HepG2 (cell line): ENCODE results near the gene FOXA3. TPM values are rescaled to one million over a fixed set of nuclear protein-coding genes. Genes with fewer than 3 reads are reported as not detected.

Experiments used
- ATAC-seq: fragments of 200-7000 bp; cut with Tn5 transposase; 3 replicates; pipeline ENCODE4 v1.9.1; 2020; ENCODE audit warnings: mild to moderate bottlenecking, moderate library complexity
- BruUV-seq: library from RNA; stranded (reverse); fragments of 400-500 nt; replicated peaks from 2 replicates; lab custom pipeline; 2021; lab: Mats Ljungman, UMichigan
- CTCF ChIA-PET: fragments of 300-600 bp; formaldehyde crosslinking; extraction: SDS; loops from one replicate; lab custom pipeline; 2021; ENCODE audit warnings: low total read pairs, inconsistent platforms, low intra/inter-chr PET ratio; lab: Yijun Ruan, JAX
- POLR2A ChIA-PET: fragments of 350-600 bp; sonication (Branson Sonifier 250); formaldehyde crosslinking; loops from one replicate; lab custom pipeline; 2020; ENCODE audit warnings: antibody characterized with exemption, inconsistent platforms; lab: Yijun Ruan, JAX
- DNase-seq: peaks from one replicate; pipeline ENCODE4 v3.0.0-alpha.2; 2015; ENCODE audit warnings: low spot score
- FAIRE-seq: peaks from 3 replicates; lab custom pipeline; 2011; peaks lifted over from hg19 to GRCh38; lab: Jason Lieb, UNC
- H2AFZ ChIP-seq: one replicate; pipeline ENCODE4 v1.6.1; 2011; ENCODE audit warnings: low read length, inconsistent platforms
- H3K27ac ChIP-seq: fragments of 300-600 bp; 3 replicates; pipeline ENCODE4 v1.8.0; 2011; ENCODE audit warnings: mixed run types, mild to moderate bottlenecking, mixed read lengths, low read length, inconsistent platforms; ENCODE audit not compliant: insufficient read depth; ENCODE audit errors: extremely low read length
- H3K27me3 ChIP-seq, 2 experiments: fragments of 200-600 bp in 1 of 2; 2 replicates in 1 of 2; 3 replicates in 1 of 2; pipeline versions ENCODE4 v1.6.0 to v1.8.0; 2011; ENCODE audit warnings: low read length in 2 of 2, mild to moderate bottlenecking in 2 of 2, moderate library complexity in 2 of 2, inconsistent platforms in 1 of 2; ENCODE audit not compliant: insufficient read depth in 2 of 2, control insufficient read depth in 1 of 2
- H3K36me3 ChIP-seq, 2 experiments: fragments of 200-600 bp in 1 of 2; replicated peaks in 1 of 2; 2 replicates in 1 of 2; 3 replicates in 1 of 2; pipeline versions ENCODE4 v1.5.1 to v1.8.0; 2011; ENCODE audit warnings: low read length in 2 of 2, inconsistent platforms in 1 of 2; ENCODE audit not compliant: insufficient read depth in 2 of 2, control insufficient read depth in 1 of 2
- H3K4me1 ChIP-seq: 2 replicates; pipeline ENCODE4 v1.5.1; 2012; ENCODE audit warnings: low read length, inconsistent platforms; ENCODE audit not compliant: insufficient read depth
- H3K4me2 ChIP-seq: 2 replicates; pipeline ENCODE4 v1.6.0; 2011; ENCODE audit warnings: low read depth, low read length, inconsistent platforms
- H3K4me3 ChIP-seq, 3 experiments: fragments of 200-600 bp in 1 of 3; sonication (generic), shearing (Covaris generic) in 1 of 3; replicated peaks in 1 of 3; 2 replicates each; pipeline ENCODE4 v1.5.1; 2011 to 2016; ENCODE audit warnings: low read length in 3 of 3, inconsistent platforms in 2 of 3, low read depth in 2 of 3, mild to moderate bottlenecking in 2 of 3, control low read depth in 1 of 3, mixed read lengths in 1 of 3; ENCODE audit not compliant: insufficient read depth in 1 of 3
- H3K79me2 ChIP-seq: one replicate; pipeline ENCODE4 v1.6.1; 2011; ENCODE audit warnings: low read length, inconsistent platforms; ENCODE audit not compliant: insufficient read depth
- H3K9ac ChIP-seq: 2 replicates; pipeline ENCODE4 v1.6.0; 2011; ENCODE audit warnings: mild to moderate bottlenecking, low read depth, low read length, inconsistent platforms; ENCODE audit not compliant: insufficient read depth
- H3K9me3 ChIP-seq: 2 replicates; pipeline ENCODE4 v1.5.1; 2012; ENCODE audit warnings: mild to moderate bottlenecking, low read length
- H4K20me1 ChIP-seq: 2 replicates; pipeline ENCODE4 v1.6.0; 2011; ENCODE audit warnings: inconsistent platforms, mild to moderate bottlenecking, low read length, moderate library complexity; ENCODE audit not compliant: insufficient read depth
- BCL6 ChIP-seq: IDR thresholded peaks from 2 replicates; pipeline ENCODE4 v1.6.1; 2016; ENCODE audit warnings: missing genetic modification reagents, missing compliant biosample characterization
- FOXA1 ChIP-seq, 2 experiments: fragments of 450-650 bp in 1 of 2; sonication (generic) in 1 of 2; formaldehyde crosslinking in 1 of 2; IDR thresholded peaks; 2 replicates each; pipeline versions ENCODE4 v1.4.0 to v1.6.1; 2016 to 2020; ENCODE audit warnings: missing genetic modification reagents in 1 of 2
- FOXK1 ChIP-seq: sonication (generic); formaldehyde crosslinking; IDR thresholded peaks from 2 replicates; pipeline ENCODE4 v1.4.0; 2020; ENCODE audit warnings: low read depth, missing genetic modification reagents, borderline replicate concordance
- GATAD2A ChIP-seq: IDR thresholded peaks from 2 replicates; pipeline ENCODE4 v1.6.1; 2016
- GPN1 ChIP-seq: sonication (generic); formaldehyde crosslinking; IDR thresholded peaks from 2 replicates; pipeline ENCODE4 v1.5.1; 2020; ENCODE audit warnings: missing genetic modification reagents, borderline replicate concordance
- NFE2L1 ChIP-seq: sonication (generic); formaldehyde crosslinking; IDR thresholded peaks from 2 replicates; pipeline ENCODE4 v1.4.0; 2020; ENCODE audit warnings: missing genetic modification reagents, mild to moderate bottlenecking, borderline replicate concordance
- SOX13 ChIP-seq, 3 experiments: fragments of 450-650 bp in 1 of 3; sonication (generic) in 1 of 3; formaldehyde crosslinking in 1 of 3; IDR thresholded peaks in 2 of 3; conservative IDR thresholded peaks in 1 of 3; 2 replicates each; pipeline versions ENCODE4 v1.5.0 to v1.6.1; 2016 to 2020; ENCODE audit warnings: antibody characterized with exemption in 1 of 3, mild to moderate bottlenecking in 1 of 3, missing compliant biosample characterization in 1 of 3, missing genetic modification reagents in 1 of 3, moderate library complexity in 1 of 3
- SSRP1 ChIP-seq: IDR thresholded peaks from 2 replicates; pipeline ENCODE4 v1.6.1; 2016; ENCODE audit warnings: control low read depth
- ZFP36L1 ChIP-seq: sonication (generic); formaldehyde crosslinking; IDR thresholded peaks from 2 replicates; pipeline ENCODE4 v1.8.0; 2022; ENCODE audit warnings: mild to moderate bottlenecking, missing genetic modification reagents, moderate library complexity
- ZNF749 ChIP-seq: sonication (generic); formaldehyde crosslinking; IDR thresholded peaks from 2 replicates; pipeline ENCODE4 v1.8.0; 2022; ENCODE audit warnings: mild to moderate bottlenecking, missing genetic modification reagents, moderate library complexity, borderline replicate concordance
- ZSCAN30 ChIP-seq: sonication (generic); formaldehyde crosslinking; IDR thresholded peaks from 2 replicates; pipeline ENCODE4 v1.5.0; 2020; ENCODE audit warnings: mild to moderate bottlenecking, missing genetic modification reagents
- WGBS: methylation state at CpG from one replicate; pipeline ENCODE4 v1.1.6; 2017; ENCODE audit warnings: low lambda C conversion rate; 5-methylcytosine and 5-hydroxymethylcytosine counted together
- in situ Hi-C: cut with HindIII; loops from 2 replicates; pipeline ENCODE4 v1.10.0; 2017; ENCODE audit warnings: low pct_unique_long_range_greater_than_20kb; ENCODE audit not compliant: extremely low pct_ligation_motif_present
- intact Hi-C: fragments of 100-400 bp; cut with micrococcal nuclease; formaldehyde crosslinking; loops from one replicate; pipeline ENCODE4 v1.10.0; 2022; ENCODE audit not compliant: unreplicated experiment
- polyA plus RNA-seq, 8 experiments: library from polyadenylated mRNA; depleted of rRNA in 3 of 8; stranded (reverse) in 7 of 8; unstranded in 1 of 8; fragments of >200 nt; fragmentation: Illumina TruSeq in 4 of 8; extraction: Trizol in 4 of 8; gene quantifications; 2 replicates each; pipeline versions ENCODE4 v1.2.1 to v1.2.3, GENCODE V29; 2011 to 2016; ENCODE audit warnings: low read depth in 4 of 8, missing spikeins in 1 of 8, mixed read lengths in 1 of 8; ENCODE audit not compliant: insufficient read depth in 1 of 8
- total RNA-seq, 5 experiments: library from RNA; depleted of rRNA; stranded (reverse); fragments of >200 nt; fragmentation: Illumina TruSeq; extraction: Trizol; gene quantifications; 2 replicates each; pipeline ENCODE4 v1.2.3, GENCODE V29; 2016; ENCODE audit warnings: low read depth in 1 of 5
- TF ChIP-seq, protein P1 (sequence below): sonication (generic); formaldehyde crosslinking; IDR thresholded peaks from 2 replicates; pipeline ENCODE4 v1.5.1; 2020; ENCODE audit warnings: mild to moderate bottlenecking, missing genetic modification reagents
- TF ChIP-seq, protein P2 (sequence below): sonication (generic); formaldehyde crosslinking; IDR thresholded peaks from 2 replicates; pipeline ENCODE4 v1.9.0; 2021; ENCODE audit warnings: missing genetic modification reagents, borderline replicate concordance
- TF ChIP-seq, protein P3 (sequence below): sonication (generic); formaldehyde crosslinking; IDR thresholded peaks from 2 replicates; pipeline ENCODE4 v1.8.1; 2023; ENCODE audit warnings: mild to moderate bottlenecking, inconsistent platforms, moderate library complexity, missing genetic modification reagents, borderline replicate concordance
- TF ChIP-seq, protein P4 (sequence below): sonication (generic); formaldehyde crosslinking; IDR thresholded peaks from 2 replicates; pipeline ENCODE4 v1.5.0; 2020; ENCODE audit warnings: missing genetic modification reagents

Gene FOXA3
- total and polyA plus RNA-seq, 2 of the 13 experiments (the other 11 are each of a cell fraction or from before 2014, with no cell fraction given) = 29.8 to 47.6 TPM

DNA sequence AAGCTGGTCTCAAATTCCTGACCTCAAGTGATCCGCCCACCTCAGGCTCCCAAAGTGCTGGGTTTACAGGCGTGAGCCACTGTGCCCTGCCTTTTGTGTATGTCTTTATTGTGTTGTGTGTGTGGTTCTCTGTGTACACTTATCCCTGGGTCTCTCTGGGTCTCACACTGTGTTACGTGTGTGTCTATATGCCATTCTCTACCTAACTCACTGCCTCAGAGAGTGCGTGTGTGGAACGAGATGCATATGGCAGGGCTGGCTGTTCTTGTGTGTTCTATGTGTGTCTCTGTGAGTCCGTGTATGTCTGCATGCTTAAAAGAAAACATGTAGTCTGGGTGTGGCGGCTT lies 10.5 kb downstream of the FOXA3 start:
- CTCF ChIA-PET = interaction anchor here (2.2 kb wide), 1 partner anchor 8 kb away, joined by 11 read pairs; no protein-coding TSS in a partner anchor
- 38% methylated on average over 7 of the region's 7 CpGs for WGBS
- H3K9me3 ChIP-seq = no peaks in the 10 kb centered on the region
- TF ChIP-seq, protein P1, sequence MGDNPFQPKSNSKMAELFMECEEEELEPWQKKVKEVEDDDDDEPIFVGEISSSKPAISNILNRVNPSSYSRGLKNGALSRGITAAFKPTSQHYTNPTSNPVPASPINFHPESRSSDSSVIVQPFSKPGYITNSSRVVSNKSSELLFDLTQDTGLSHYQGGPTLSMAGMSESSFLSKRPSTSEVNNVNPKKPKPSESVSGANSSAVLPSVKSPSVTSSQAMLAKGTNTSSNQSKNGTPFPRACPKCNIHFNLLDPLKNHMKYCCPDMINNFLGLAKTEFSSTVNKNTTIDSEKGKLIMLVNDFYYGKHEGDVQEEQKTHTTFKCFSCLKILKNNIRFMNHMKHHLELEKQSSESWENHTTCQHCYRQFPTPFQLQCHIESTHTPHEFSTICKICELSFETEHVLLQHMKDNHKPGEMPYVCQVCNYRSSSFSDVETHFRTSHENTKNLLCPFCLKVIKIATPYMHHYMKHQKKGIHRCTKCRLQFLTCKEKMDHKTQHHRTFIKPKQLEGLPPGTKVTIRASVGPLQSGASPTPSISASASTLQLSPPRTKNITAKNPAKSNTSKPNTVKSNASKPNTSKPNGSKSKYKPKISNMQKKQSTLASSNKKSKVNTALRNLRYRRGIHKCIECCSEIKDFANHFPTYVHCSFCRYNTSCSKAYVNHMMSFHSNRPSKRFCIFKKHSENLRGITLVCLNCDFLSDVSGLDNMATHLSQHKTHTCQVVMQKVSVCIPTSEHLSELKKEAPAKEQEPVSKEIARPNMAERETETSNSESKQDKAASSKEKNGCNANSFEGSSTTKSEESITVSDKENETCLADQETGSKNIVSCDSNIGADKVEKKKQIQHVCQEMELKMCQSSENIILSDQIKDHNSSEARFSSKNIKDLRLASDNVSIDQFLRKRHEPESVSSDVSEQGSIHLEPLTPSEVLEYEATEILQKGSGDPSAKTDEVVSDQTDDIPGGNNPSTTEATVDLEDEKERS (CRISPR knock-in tag) = 0 out of 2 replicates have a peak, but pooled peaks have one; percentile 42
- TF ChIP-seq NFE2L1 (CRISPR knock-in tag) (no peak), ZSCAN30 (CRISPR knock-in tag) (no peak), GATAD2A (CRISPR knock-in tag) (peak; percentile 53), SSRP1 (CRISPR knock-in tag) (no peak; the same call in 1 of the 2 replicates), FOXA1 (IDR thresholded peaks at IDR 0.05) (no peak), FOXA1 (CRISPR knock-in tag; IDR thresholded peaks at IDR 0.05) (peak; percentile 72), GPN1 (no peak), BCL6 (CRISPR knock-in tag) (0 out of 2 replicates have a peak, but pooled peaks have one; percentile 39), ZNF749 (no peak), FOXK1 (peak; percentile 55; the same call in 1 of the 2 replicates), ZFP36L1 (CRISPR knock-in tag) (no peak), SOX13 (IDR thresholded peaks at IDR 0.05) (no peak), SOX13 (CRISPR knock-in tag; conservative IDR thresholded peaks at IDR 0.05 in 1 of 2, IDR thresholded peaks at IDR 0.05 in 1 of 2) (peak in 1 of 2 experiments; percentile 61; a peak in 2 of 4 replicates)
- TF ChIP-seq, protein P2, sequence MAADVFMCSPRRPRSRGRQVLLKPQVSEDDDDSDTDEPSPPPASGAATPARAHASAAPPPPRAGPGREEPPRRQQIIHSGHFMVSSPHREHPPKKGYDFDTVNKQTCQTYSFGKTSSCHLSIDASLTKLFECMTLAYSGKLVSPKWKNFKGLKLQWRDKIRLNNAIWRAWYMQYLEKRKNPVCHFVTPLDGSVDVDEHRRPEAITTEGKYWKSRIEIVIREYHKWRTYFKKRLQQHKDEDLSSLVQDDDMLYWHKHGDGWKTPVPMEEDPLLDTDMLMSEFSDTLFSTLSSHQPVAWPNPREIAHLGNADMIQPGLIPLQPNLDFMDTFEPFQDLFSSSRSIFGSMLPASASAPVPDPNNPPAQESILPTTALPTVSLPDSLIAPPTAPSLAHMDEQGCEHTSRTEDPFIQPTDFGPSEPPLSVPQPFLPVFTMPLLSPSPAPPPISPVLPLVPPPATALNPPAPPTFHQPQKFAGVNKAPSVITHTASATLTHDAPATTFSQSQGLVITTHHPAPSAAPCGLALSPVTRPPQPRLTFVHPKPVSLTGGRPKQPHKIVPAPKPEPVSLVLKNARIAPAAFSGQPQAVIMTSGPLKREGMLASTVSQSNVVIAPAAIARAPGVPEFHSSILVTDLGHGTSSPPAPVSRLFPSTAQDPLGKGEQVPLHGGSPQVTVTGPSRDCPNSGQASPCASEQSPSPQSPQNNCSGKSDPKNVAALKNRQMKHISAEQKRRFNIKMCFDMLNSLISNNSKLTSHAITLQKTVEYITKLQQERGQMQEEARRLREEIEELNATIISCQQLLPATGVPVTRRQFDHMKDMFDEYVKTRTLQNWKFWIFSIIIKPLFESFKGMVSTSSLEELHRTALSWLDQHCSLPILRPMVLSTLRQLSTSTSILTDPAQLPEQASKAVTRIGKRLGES (CRISPR knock-in tag) = no peak
- TF ChIP-seq, protein P3, sequence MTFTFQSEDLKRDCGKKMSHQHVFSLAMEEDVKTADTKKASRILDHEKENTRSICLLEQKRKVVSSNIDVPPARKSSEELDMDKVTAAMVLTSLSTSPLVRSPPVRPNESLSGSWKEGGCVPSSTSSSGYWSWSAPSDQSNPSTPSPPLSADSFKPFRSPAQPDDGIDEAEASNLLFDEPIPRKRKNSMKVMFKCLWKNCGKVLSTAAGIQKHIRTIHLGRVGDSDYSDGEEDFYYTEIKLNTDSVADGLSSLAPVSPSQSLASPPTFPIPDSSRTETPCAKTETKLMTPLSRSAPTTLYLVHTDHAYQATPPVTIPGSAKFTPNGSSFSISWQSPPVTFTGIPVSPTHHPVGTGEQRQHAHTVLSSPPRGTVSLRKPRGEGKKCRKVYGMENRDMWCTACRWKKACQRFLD (CRISPR knock-in tag) = 0 out of 2 replicates have a peak, but pooled peaks have one; percentile 14
- TF ChIP-seq, protein P4, sequence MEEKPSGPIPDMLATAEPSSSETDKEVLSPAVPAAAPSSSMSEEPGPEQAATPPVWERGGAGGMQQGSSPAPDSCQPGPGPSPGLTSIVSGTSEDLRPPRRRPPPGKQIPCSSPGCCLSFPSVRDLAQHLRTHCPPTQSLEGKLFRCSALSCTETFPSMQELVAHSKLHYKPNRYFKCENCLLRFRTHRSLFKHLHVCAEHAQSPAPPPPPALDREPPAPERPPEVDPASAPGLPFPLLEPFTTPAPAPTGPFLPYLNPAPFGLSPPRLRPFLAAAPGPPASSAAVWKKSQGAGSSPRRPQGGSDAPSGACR = no peak

More for the DNA sequence above, 10.5 kb downstream of the FOXA3 start:
- ATAC-seq (no peak), FAIRE-seq (peak; percentile 63), DNase-seq (peak; percentile 54)
- POLR2A ChIA-PET = interaction anchor here (1.2 to 13.2 kb wide), 4 partner anchors 9 to 105 kb away, joined by 5 to 388 read pairs (median 40); partner anchors contain the start of genes FOXA3, IRF2BP1, MYPOP and SYMPK
- H3K9ac ChIP-seq = peak overlapping the region; percentile 78
- peak overlapping the region; percentile 94 for H3K27ac ChIP-seq
- intact Hi-C loops (loop anchor here (1.0 kb wide), 1 partner anchor 11 kb away; the partner anchor contains the start of gene SYMPK), in situ Hi-C loops (no loop called here)
- peaks cover 87% of the 10 kb centered on the region for H3K4me1 ChIP-seq
- peak overlapping the region; percentile 90 for H3K4me2 ChIP-seq
- H4K20me1 ChIP-seq = no peaks in the 10 kb centered on the region
- H3K27me3 ChIP-seq = no peaks in the 10 kb centered on the region
- BruUV-seq = no TSS peak
- H3K79me2 ChIP-seq = peaks cover 7% of the 10 kb centered on the region
- no peak overlapping the region for H2AFZ ChIP-seq
- H3K36me3 ChIP-seq = peaks cover 0 to 5% of the 10 kb centered on the region in 2 experiments; a peak in 2 of 5 replicates
- H3K4me3 ChIP-seq = peak overlapping the region in 1 of 3 experiments; percentile 58; a peak in 3 of 6 replicates
